IPS-20b (cell line): ENCODE data around the gene DCTN5.
A peak's percentile ranks its signal among the peaks of the same experiment; 100 is the strongest.

Source experiments
- H3K27ac ChIP-seq: one replicate; pipeline ENCODE4 v1.5.1; 2013; ENCODE audit warnings: low read length
- H3K27me3 ChIP-seq: 2 replicates; pipeline ENCODE4 v1.6.1; 2013; ENCODE audit warnings: mild to moderate bottlenecking, low read length, inconsistent platforms; ENCODE audit not compliant: insufficient read depth
- H3K36me3 ChIP-seq: 2 replicates; pipeline ENCODE4 v1.6.1; 2013; ENCODE audit warnings: low read depth, mild to moderate bottlenecking, inconsistent platforms, low read length, moderate library complexity; ENCODE audit not compliant: insufficient read depth
- H3K4me1 ChIP-seq: 2 replicates; pipeline ENCODE4 v1.6.1; 2013; ENCODE audit warnings: mild to moderate bottlenecking, control low read depth, inconsistent platforms, low read length, moderate library complexity; ENCODE audit not compliant: insufficient read depth
- H3K4me3 ChIP-seq: 2 replicates; pipeline ENCODE4 v1.5.1; 2013; ENCODE audit warnings: mild to moderate bottlenecking, low read length, inconsistent platforms
- H3K9ac ChIP-seq: 2 replicates; pipeline ENCODE4 v1.6.1; 2013; ENCODE audit warnings: low read depth, mild to moderate bottlenecking, inconsistent platforms, low read length, moderate library complexity
- H3K9me3 ChIP-seq: 2 replicates; pipeline ENCODE4 v1.6.1; 2013; ENCODE audit warnings: mild to moderate bottlenecking, low read depth, low read length, inconsistent platforms; ENCODE audit not compliant: insufficient read depth

Gene DCTN5

DNA sequence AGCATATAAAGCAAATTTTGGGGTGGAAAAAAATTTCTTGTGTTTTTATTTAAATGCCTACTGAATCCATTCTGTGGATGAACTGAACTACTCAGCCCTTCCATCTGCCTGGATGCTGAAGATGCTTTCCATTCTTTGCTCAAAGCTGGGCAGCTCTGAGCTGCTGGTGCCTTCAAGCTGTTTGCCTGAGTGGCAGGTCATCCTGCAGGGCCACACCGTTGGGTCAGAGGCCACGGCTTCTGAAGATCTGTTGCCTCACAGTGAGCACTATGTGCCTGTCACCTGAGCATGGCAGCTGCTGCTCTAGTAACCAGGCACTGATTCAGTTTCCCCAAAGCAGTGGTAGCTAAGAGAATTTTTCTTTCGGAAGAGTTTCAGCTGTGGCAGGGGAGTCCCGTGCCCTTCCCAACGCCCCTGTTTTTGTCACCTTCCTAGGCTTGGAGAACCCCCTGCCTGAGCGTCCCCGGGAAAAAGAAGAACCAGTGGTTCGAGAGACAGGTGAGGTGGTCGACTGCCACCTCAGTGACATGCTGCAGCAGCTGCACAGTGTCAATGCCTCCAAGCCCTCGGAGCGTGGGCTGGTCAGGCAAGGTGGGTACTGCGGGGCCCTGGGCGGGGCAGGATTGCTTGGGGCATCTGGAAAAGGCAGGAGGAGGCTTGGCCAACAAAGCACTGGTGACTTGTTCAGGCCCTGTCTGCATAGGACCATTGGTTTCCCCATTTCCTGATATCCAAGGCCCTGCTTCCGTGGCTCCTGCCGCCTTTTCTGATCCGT is 46.0 kb downstream of the DCTN5 start:
- Histone ChIP-seq H3K4me3 (no peak overlapping the region), H3K36me3 (peaks cover 99% of the 10 kb centered on the region)

DNA sequence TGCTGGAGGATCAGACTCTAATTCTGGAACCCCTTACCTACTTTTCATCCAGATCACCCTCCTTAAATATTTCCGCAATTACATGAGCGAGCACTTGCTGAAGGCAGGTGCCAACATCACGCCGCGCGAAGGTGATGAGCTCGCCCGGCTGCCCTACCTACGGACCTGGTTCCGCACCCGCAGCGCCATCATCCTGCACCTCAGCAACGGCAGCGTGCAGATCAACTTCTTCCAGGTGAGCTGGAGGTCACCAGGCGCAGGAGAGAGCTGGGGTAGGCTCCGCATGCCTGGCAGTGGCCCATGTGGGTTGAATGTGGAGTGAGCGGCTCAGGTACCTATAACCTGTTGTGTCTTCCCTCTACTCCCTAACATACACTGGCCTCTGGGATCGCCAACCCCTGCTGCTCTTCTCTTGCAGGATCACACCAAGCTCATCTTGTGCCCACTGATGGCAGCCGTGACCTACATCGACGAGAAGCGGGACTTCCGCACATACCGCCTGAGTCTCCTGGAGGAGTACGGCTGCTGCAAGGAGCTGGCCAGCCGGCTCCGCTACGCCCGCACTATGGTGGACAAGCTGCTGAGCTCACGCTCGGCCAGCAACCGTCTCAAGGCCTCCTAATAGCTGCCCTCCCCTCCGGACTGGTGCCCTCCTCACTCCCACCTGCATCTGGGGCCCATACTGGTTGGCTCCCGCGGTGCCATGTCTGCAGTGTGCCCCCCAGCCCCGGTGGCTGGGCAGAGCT is 48.3 kb downstream of the DCTN5 start:
- Histone ChIP-seq H3K4me3 (no peak overlapping the region), H3K27ac (no peak overlapping the region), H3K9ac (no peak overlapping the region), H3K9me3 (no peaks in the 10 kb centered on the region), H3K36me3 (peaks cover 79% of the 10 kb centered on the region), H3K4me1 (no peaks in the 10 kb centered on the region), H3K27me3 (no peaks in the 10 kb centered on the region)

More for the DNA sequence above, 46.0 kb downstream of the DCTN5 start:
- H3K9me3 ChIP-seq = no peaks in the 10 kb centered on the region
- H3K9ac ChIP-seq = no peak overlapping the region
- no peaks in the 10 kb centered on the region for H3K27me3 ChIP-seq
- no peak overlapping the region for H3K27ac ChIP-seq
- H3K4me1 ChIP-seq = no peaks in the 10 kb centered on the region

DNA sequence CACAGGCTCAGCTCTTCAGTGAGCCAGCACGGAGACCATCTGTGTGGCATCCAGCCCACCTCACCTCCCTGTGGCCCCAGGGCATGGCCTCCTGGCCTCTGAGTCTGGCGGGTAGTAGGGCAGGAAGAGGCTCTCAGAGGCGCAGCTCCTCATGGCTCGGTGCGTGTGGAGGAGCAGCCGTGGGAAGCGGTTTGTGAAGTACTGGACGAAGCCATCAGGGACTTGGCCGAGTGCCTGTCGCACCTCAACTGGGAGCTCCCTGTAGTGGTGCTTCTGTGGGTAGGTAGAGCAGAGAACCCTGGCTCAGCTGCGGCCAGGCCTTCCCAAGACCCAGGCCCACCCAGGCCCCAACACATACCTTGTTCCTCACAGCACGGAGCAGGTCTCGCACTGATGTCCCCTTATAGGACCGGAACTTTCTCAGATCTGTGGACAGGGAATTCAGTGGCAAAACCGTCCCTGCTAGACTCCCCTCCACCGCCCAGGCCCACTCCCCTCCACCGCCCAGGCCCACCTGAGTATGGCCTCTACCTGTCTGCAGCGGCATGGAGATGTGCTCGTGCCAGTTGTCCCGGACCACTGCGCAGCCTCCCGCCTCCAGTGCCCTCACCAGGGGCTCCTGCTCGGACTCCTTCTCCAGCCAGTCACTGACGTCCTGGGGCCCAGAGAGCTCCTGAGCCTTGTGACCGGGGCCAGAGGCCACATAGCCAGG is 49.7 kb downstream of the DCTN5 start:
- H3K9me3 ChIP-seq = no peaks in the 10 kb centered on the region
- no peaks in the 10 kb centered on the region for H3K27me3 ChIP-seq
- H3K36me3 ChIP-seq = peaks cover 67% of the 10 kb centered on the region
- H3K27ac ChIP-seq = no peak overlapping the region
- no peaks in the 10 kb centered on the region for H3K4me1 ChIP-seq
- no peak overlapping the region for H3K4me3 ChIP-seq
- H3K9ac ChIP-seq = no peak overlapping the region

DNA sequence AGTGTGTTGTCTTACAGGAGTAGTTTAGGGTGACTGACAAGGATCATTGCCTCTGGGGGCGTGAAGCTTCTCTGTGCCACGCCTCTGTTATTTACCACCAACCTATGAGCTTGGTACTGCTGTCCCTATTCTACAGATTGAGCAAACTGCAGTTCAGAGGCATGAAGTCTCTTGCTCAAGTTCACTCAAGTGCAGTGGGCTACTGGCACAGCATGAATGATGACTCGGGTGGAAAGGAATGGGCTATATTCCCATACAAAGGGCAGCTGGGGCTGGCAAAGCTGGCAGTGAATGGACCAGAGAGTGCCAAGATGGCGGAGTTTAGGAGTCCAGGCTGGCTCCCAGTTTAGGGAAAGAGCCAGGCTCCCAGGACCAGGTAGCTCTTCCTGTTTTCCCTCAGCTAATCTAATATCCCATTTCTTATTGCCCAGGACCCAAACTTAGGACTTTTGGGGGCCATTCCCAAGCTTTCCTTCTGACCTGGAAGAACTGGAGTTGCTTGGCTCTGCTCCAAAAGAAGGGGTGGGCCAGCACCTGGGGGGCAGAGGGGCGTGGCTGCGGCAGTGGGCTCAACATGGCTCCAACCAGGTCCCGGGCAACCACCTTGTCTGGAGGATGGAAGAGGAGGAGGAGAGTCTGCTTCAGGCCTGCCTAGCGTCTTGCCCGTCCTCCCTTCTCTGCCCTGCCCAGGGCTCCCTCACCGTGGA is 50.4 kb downstream of the DCTN5 start:
- Histone ChIP-seq H3K36me3 (peaks cover 60% of the 10 kb centered on the region), H3K4me1 (no peaks in the 10 kb centered on the region), H3K27me3 (no peaks in the 10 kb centered on the region), H3K9me3 (no peaks in the 10 kb centered on the region), H3K4me3 (no peak overlapping the region), H3K27ac (no peak overlapping the region), H3K9ac (no peak overlapping the region)

DNA sequence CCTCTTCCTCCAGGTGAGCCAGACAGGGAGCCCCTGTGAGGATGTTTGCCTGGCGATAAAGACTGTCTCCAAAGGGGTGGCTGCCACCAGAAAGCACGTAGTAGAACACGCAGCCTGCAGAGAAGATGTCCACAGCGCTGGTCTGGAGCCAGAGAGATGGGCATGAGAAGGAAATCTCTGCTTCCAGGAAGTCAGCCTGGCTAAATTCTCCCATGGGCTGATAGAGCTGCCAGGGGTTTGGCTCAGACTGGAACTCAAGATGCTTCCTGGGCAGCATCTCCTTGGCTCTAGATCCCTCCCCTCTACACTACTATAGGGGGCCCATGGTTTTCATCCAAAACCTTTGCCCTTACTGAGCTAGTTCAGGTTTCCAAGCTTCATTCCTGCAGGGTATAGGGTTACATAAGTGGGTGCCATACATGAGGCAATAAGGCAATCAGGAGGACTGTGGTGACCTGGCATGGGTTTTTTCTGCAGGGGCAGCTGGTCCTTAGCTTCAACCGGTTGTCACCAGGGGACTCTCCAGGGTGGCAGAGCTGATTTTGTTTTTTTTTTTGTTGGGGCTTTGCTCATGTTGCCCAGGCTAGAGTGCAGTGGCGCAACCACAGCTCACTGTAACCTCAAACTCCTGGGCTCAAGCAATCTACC is 51.0 kb downstream of the DCTN5 start:
- Histone ChIP-seq H3K4me1 (no peaks in the 10 kb centered on the region), H3K4me3 (no peak overlapping the region), H3K9me3 (no peaks in the 10 kb centered on the region), H3K9ac (no peak overlapping the region), H3K27me3 (no peaks in the 10 kb centered on the region), H3K27ac (no peak overlapping the region), H3K36me3 (peaks cover 53% of the 10 kb centered on the region)

DNA sequence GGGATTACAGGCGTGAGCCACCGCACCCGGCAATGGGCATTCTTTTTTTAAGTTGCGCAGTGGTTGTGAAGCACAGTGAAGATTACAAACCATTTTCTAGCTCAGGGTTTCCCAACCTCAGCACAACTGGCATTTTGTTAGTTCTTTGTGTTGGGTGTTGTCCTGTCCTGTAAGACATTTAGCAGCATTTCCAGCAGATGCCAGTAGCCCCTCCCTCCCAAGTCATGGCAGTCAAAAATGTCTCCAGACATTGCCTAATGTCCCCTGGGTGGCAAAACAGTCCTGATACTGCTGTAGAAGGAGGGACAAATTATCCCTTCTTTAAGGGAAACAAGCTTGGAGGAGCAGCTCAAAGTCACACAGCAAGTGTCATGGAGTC is 53.0 kb downstream of the DCTN5 start:
- Histone ChIP-seq H3K4me3 (peak overlapping the region; percentile 72), H3K27me3 (no peaks in the 10 kb centered on the region), H3K27ac (no peak overlapping the region), H3K9me3 (no peaks in the 10 kb centered on the region), H3K36me3 (peaks cover 33% of the 10 kb centered on the region), H3K4me1 (no peaks in the 10 kb centered on the region), H3K9ac (peak overlapping the region; percentile 68; the same call in 1 of the 2 replicates)

DNA sequence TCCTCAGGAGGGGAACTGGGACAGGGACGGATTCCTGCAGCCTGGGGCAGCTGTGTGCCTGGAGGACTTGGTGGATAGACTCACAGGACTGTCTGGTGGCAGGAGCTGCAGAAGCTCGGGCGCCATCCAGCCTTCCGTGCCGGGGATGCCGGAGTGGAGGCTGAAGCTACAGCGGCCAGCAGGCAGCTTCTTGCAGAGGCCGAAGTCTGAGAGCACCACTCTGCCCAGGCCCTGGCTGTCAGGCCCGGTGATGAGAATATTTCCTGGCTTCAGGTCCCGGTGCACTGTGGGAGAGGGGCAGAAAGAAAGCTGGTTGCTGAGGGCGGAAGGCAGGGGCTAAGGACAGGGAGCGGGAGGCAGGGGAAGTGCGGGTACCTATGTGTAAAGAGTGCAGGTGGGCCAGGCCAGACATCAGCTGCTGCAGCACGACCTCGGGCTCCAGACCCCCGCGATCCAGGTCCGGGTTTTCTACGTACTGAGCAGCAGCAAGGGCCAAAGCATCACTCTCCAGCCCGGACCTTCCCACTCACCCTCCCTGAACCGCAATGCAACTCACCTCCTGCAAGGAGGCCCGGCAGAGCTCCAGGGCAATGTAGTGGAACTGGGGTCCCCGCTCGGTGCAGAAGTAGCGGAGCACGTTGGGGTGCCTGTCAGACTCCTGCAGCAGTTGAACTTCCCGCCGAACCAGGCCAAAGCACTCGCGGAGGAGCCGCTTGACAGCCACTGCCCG is 53.5 kb downstream of the DCTN5 start:
- peaks cover 28% of the 10 kb centered on the region for H3K36me3 ChIP-seq
- H3K4me3 ChIP-seq = peak overlapping the region; percentile 72
- H3K9ac ChIP-seq = peak overlapping the region; percentile 68; the same call in 1 of the 2 replicates
- H3K27me3 ChIP-seq = no peaks in the 10 kb centered on the region
- no peak overlapping the region for H3K27ac ChIP-seq
- no peaks in the 10 kb centered on the region for H3K4me1 ChIP-seq
- H3K9me3 ChIP-seq = no peaks in the 10 kb centered on the region

DNA sequence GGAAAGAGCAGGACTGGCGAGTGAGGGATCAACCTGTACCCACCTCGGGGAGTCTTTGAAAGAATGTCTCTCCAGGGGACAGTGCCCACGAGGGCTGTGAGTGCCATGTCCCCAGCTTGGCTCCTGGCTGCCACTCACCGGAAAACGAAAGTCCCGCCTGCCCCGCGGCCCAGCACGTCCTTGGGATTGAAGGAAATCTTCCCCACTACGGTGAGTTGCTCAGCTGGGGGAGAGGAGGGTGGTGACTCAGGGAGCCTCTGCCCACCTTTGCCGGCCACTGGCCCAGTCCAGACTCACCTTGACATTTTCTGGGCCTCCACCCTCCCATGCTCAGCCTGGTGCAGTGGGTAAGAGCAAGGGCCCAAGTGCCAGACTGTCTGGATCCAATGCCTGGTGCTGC is 54.5 kb downstream of the DCTN5 start:
- Histone ChIP-seq H3K9me3 (no peaks in the 10 kb centered on the region), H3K4me3 (0 out of 2 replicates have a peak overlapping the region, but pooled peaks have one; percentile 72), H3K27ac (no peak overlapping the region), H3K4me1 (peaks cover under 1% of the 10 kb centered on the region; the same call in 1 of the 2 replicates), H3K9ac (no peak overlapping the region), H3K36me3 (peaks cover 18% of the 10 kb centered on the region), H3K27me3 (no peaks in the 10 kb centered on the region)

DNA sequence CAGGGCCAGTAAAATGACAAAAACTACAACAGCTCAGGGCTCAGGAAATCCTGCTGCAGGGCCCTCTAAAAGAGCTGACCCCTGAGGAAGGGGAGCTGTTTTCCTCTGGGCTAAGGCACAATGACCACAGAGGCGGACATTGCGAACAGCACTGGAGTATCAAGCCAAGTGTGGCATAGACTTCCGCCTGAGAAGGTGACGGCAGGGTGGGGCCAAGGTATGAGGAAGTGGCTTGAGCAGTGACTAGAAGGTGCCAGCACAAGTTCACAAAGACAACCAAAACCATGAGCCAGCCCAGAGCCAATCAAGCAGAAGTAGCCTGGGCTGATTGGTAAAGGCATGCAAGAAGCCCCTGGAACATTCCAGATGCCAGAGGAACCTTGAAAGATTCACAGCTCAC is 57.8 kb downstream of the DCTN5 start:
- Histone ChIP-seq H3K9me3 (0 out of 2 replicates have a peak, but pooled peaks cover 3% of the 10 kb centered on the region), H3K9ac (no peak overlapping the region), H3K36me3 (no peaks in the 10 kb centered on the region), H3K27ac (no peak overlapping the region), H3K4me3 (no peak overlapping the region), H3K27me3 (no peaks in the 10 kb centered on the region), H3K4me1 (peaks cover 3% of the 10 kb centered on the region; the same call in 1 of the 2 replicates)

DNA sequence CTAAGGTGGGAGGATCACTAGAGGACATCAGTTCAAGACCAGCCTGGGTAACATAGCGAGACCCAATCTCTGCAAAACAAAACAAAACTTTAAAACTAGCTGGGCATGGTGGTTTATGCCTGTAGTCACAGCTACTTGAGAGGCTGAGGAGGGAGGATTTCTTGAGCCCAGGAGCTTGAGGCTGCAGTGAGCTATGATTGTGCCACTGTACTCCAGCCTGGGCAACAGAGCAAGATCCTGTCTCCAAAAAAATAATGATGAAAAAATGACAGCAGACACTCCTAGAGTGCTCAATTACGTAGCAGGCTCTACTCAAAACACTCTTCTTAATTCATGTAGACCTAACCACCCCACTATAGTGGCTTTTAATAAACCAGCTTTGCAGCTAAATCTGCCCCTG is 58.8 kb downstream of the DCTN5 start:
- Histone ChIP-seq H3K27me3 (no peaks in the 10 kb centered on the region), H3K9ac (no peak overlapping the region), H3K4me3 (no peak overlapping the region), H3K27ac (no peak overlapping the region), H3K36me3 (no peaks in the 10 kb centered on the region), H3K9me3 (0 out of 2 replicates have a peak, but pooled peaks cover 3% of the 10 kb centered on the region), H3K4me1 (peaks cover 3% of the 10 kb centered on the region; the same call in 1 of the 2 replicates)
